GM12872 (cell line): ENCODE measurements around the gene HBA1.

Source experiments
- TF ChIP-seq, protein P1 (sequence below): IDR thresholded peaks from 3 replicates; pipeline ENCODE4 v1.5.1; 2011; ENCODE audit warnings: low read depth, mild to moderate bottlenecking, low read length, moderate library complexity; ENCODE audit not compliant: insufficient read depth

Gene HBA1

DNA sequence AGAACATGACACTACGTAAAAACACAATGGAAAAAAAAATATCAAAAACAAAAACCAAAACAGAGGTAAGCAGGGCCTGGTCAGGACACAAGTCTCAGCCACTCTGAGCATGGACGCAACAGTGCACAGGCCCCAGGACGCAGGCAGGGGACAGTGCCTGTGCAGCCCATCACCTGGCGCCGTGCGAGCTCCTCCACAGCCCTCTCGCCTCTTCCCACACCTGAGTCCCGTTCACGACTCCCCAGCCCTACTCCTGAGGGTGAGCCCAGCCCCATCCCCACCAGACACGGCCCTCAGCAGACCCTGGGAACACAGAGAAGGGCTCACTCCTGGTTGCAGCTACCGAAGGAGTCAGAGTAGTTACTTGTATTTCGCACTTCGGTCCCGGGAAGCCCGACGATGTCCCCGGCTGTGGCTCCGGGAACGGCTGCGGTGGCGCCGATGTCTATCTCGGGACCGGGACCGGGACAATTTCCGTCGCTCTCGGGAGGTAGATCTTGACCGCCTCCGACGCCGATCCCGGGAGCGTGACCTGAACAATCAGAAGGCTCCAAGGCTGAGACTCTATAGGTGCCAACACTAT is 13.2 kb downstream of the HBA1 start:
- TF ChIP-seq, protein P1, sequence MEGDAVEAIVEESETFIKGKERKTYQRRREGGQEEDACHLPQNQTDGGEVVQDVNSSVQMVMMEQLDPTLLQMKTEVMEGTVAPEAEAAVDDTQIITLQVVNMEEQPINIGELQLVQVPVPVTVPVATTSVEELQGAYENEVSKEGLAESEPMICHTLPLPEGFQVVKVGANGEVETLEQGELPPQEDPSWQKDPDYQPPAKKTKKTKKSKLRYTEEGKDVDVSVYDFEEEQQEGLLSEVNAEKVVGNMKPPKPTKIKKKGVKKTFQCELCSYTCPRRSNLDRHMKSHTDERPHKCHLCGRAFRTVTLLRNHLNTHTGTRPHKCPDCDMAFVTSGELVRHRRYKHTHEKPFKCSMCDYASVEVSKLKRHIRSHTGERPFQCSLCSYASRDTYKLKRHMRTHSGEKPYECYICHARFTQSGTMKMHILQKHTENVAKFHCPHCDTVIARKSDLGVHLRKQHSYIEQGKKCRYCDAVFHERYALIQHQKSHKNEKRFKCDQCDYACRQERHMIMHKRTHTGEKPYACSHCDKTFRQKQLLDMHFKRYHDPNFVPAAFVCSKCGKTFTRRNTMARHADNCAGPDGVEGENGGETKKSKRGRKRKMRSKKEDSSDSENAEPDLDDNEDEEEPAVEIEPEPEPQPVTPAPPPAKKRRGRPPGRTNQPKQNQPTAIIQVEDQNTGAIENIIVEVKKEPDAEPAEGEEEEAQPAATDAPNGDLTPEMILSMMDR: no peak

DNA sequence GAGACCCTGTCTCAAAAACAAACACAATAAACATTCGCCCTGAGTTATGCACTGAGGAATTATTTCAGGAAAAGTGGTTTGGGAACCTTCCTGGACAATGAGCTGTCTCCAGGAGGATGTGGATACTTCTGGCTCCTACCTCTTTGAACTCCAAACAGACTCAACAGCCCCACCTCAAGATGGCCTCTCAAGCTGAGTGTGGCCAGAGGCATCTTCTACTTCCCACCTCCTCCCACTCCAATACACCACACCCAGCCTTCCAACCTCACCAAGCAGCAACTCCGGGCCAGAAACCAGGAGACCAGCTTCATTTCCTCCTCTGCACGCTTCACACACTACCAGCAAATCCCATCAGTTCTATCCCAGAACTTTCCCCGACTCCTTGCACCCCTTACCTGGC is 15.4 kb downstream of the HBA1 start:
- TF ChIP-seq, protein P1: no peak

DNA sequence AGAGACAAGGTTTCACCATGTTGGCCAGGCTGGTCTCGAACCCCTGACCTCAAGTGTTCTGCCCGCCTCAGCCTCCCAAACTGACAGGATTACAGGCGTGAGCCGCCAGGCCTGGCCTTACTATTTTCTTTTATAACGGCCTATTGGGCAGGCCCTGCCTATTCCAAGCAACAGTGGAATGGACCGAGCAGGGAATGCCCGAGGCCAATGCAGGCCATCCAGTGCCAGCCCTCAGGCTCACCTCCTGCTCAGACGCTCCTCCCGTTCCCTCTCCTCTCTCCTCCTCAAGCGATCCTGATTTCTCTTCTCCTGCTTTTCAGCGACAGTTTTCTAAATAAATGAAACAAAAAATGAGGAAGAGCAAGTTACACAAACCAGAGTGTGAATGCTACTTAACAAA is 16.2 kb downstream of the HBA1 start:
- TF ChIP-seq, protein P1: no peak

DNA sequence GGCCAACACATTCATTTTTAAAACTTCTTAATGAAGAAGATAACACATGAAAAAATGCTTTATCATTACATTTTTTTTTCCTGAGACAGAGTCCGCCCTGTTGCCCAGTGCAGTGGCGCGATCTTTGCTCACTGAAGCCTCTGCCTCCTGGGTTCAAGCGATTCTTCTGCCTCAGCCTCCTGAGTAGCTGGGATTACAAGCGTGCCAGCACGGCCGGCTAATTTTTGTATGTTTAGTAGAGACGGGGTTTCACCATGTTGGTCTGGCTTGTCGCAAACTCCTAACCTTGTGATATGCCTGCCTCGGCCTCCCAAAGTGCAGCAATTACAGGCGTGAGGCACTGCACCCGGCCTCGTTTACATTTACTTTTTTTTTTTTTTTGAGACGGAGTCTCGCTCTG is 17.0 kb downstream of the HBA1 start:
- TF ChIP-seq, protein P1: no peak

DNA sequence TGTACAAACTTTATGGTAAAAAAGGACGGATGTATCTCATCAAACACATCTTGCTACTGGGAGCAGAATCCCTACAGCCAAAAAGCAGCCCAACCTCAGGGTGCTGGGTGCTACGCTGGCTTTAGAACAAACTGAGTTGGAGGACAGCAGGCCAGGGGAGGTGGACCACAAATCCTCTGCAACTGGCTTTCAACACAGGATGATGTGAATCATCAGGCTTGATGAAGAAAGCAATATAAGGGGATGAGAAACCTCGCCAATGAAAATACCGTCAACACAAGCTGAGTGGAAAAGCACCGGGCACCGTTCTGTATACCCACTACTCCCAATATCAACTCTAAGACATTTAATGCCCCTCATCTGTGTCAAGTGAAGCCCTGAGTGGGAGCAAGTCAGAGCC is 18.0 kb downstream of the HBA1 start:
- TF ChIP-seq, protein P1: no peak

DNA sequence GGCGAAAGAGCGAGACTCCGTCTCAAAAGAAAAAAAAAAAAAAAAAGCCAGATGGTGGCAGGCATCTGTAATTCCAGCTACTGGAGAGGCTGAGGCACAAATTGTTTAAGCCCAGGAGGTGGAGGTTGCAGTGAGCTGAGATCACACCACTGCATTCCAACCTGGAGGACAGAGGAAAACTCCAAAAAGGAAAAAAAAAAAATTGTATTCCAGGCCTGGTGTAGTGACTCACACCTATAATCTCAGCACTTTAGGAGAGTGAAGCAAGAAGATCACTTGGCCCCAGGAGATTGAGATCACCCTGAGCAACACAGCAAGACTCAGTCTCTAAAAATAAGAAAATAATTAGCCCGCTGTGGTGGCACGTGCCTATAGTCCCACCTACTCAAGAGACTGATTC is 23.9 kb downstream of the HBA1 start:
- TF ChIP-seq, protein P1: no peak

DNA sequence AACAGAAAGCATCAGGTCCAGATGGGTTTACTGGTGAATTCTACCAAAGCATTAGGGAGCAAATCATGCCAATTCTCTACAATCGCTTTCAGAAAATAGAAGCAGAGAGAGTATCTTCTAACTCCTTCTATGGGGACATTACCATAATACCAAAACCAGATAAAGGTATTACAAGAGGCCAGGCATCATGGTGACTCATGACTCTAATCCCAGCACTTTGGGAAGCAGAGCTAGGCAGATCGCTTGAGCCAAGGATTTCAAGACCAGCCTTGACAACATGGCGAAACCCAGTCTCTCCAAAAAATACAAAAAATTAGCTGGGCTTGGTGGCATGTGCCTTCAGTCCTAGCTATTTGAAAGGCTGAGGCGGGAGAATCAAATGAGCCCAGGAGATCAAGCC is 26.8 kb downstream of the HBA1 start:
- TF ChIP-seq, protein P1: no peak
